ENCODE results near the gene NELFE. TPM values are rescaled to one million over a fixed set of nuclear protein-coding genes. Genes with fewer than 3 reads are reported as not detected.

Gene NELFE
- total and polyA plus RNA-seq, 2 of the 13 experiments (the other 11 are each of a cell fraction or from before 2014, with no cell fraction given) = 51.3 to 69.8 TPM

GRCh38 chr6:31946370-31946885 is 12.3 kb downstream of the NELFE start (continued):
- TF ChIP-seq ZNF572 (CRISPR knock-in tag; IDR thresholded peaks at IDR 0.05) = no peak
- TF ChIP-seq HHEX (CRISPR knock-in tag; IDR thresholded peaks at IDR 0.05) = no peak
- TF ChIP-seq ZNF121 (CRISPR knock-in tag; IDR thresholded peaks at IDR 0.05) = no peak
- no peak for TF ChIP-seq ZNF207 (IDR thresholded peaks at IDR 0.05; ENCODE audit: borderline replicate concordance)
- 0 out of 2 replicates have a peak, but pooled peaks have one; percentile 5 for TF ChIP-seq ZNF609 (CRISPR knock-in tag; IDR thresholded peaks at IDR 0.05; ENCODE audit: borderline replicate concordance)
- no peak for TF ChIP-seq ONECUT2 (CRISPR knock-in tag; IDR thresholded peaks at IDR 0.05)
- TF ChIP-seq ATF7-NPFF (CRISPR knock-in tag; IDR thresholded peaks at IDR 0.05; ENCODE audit: low read depth) = 0 out of 2 replicates have a peak, but pooled peaks have one; percentile 18
- no peak for TF ChIP-seq E2F2 (CRISPR knock-in tag; IDR thresholded peaks at IDR 0.05; ENCODE audit: borderline replicate concordance)
- no peak; the same call in 1 of the 2 replicates for TF ChIP-seq AFF4 (CRISPR knock-in tag; IDR thresholded peaks at IDR 0.05)
- peak; percentile 56; the same call in 1 of the 2 replicates for TF ChIP-seq ZNF317 (CRISPR knock-in tag; IDR thresholded peaks at IDR 0.05)
- TF ChIP-seq ZSCAN9 (CRISPR knock-in tag; IDR thresholded peaks at IDR 0.05; ENCODE audit: borderline replicate concordance) = no peak
- no peak for TF ChIP-seq TRIM22 (IDR thresholded peaks at IDR 0.05)
- no peak for TF ChIP-seq GABPA (IDR thresholded peaks at IDR 0.05; ENCODE audit: low read depth, low read length)
- no peak for TF ChIP-seq GABPA (CRISPR knock-in tag; IDR thresholded peaks at IDR 0.05; ENCODE audit: low read depth)
- TF ChIP-seq ZNF460 (CRISPR knock-in tag; IDR thresholded peaks at IDR 0.05; ENCODE audit: borderline replicate concordance) = no peak
- no peak for TF ChIP-seq ARID2 (CRISPR knock-in tag; IDR thresholded peaks at IDR 0.05; ENCODE audit: borderline replicate concordance)
- no peak for TF ChIP-seq ZGPAT (CRISPR knock-in tag; IDR thresholded peaks at IDR 0.05)
- no peak for TF ChIP-seq ZNF501 (CRISPR knock-in tag; IDR thresholded peaks at IDR 0.05)
